HEK293T (cell line): Measurements from ENCODE around the gene LRRC18.

Experiments used
- CTCF ChIA-PET: fragments of 350-600 bp; formaldehyde crosslinking; extraction: SDS; loops from one replicate; lab custom pipeline; 2021; ENCODE audit warnings: antibody characterized with exemption, inconsistent platforms; lab: Yijun Ruan, JAX
- POLR2A ChIA-PET: fragments of 350-600 bp; formaldehyde crosslinking; extraction: SDS; loops from one replicate; lab custom pipeline; 2020; ENCODE audit warnings: antibody characterized with exemption, inconsistent platforms; lab: Yijun Ruan, JAX
- DNase-seq: peaks from one replicate; pipeline ENCODE4 v3.0.0; 2012; ENCODE audit warnings: mixed read lengths; ENCODE audit errors: extremely low spot score
- ARNT ChIP-seq: fragments of 450-650 bp; IDR thresholded peaks from 2 replicates; pipeline ENCODE4 v1.6.1; 2017; ENCODE audit warnings: mild to moderate bottlenecking
- BHLHE40 ChIP-seq: fragments of 450-650 bp; IDR thresholded peaks from 2 replicates; pipeline ENCODE4 v1.6.1; 2016; ENCODE audit warnings: mild to moderate bottlenecking, moderate library complexity, borderline replicate concordance
- CTBP1 ChIP-seq: fragments of 450-650 bp; IDR thresholded peaks from 2 replicates; pipeline ENCODE4 v1.6.1; 2016; ENCODE audit warnings: borderline replicate concordance
- ELF4 ChIP-seq: fragments of 450-650 bp; IDR thresholded peaks from 2 replicates; pipeline ENCODE4 v1.6.1; 2017; ENCODE audit warnings: antibody characterized with exemption
- FOXA1 ChIP-seq: fragments of 450-650 bp; IDR thresholded peaks from 2 replicates; pipeline ENCODE4 v1.6.1; 2016; ENCODE audit warnings: mild to moderate bottlenecking
- FOXK2 ChIP-seq: fragments of 450-650 bp; IDR thresholded peaks from 2 replicates; pipeline ENCODE4 v1.6.1; 2016; ENCODE audit warnings: mild to moderate bottlenecking
- FOXM1 ChIP-seq: fragments of 450-650 bp; IDR thresholded peaks from 2 replicates; pipeline ENCODE4 v1.6.1; 2017; ENCODE audit warnings: mild to moderate bottlenecking, borderline replicate concordance
- HDGF ChIP-seq: fragments of 450-650 bp; IDR thresholded peaks from 2 replicates; pipeline ENCODE4 v1.6.1; 2017; ENCODE audit warnings: antibody characterized with exemption, borderline replicate concordance
- L3MBTL2 ChIP-seq: fragments of 450-650 bp; conservative IDR thresholded peaks from 2 replicates; pipeline ENCODE4 v1.6.1; 2016; ENCODE audit warnings: mild to moderate bottlenecking
- LEF1 ChIP-seq: fragments of 450-650 bp; IDR thresholded peaks from 2 replicates; pipeline ENCODE4 v1.6.1; 2017; ENCODE audit warnings: mild to moderate bottlenecking, borderline replicate concordance
- NFRKB ChIP-seq: fragments of 450-650 bp; IDR thresholded peaks from 2 replicates; pipeline ENCODE4 v1.6.1; 2016; ENCODE audit warnings: mild to moderate bottlenecking, moderate library complexity
- PKNOX1 ChIP-seq: fragments of 450-650 bp; IDR thresholded peaks from 2 replicates; pipeline ENCODE4 v1.6.1; 2016
- SP1 ChIP-seq: fragments of 450-650 bp; IDR thresholded peaks from 2 replicates; pipeline ENCODE4 v1.6.1; 2017
- SUZ12 ChIP-seq: fragments of 450-650 bp; IDR thresholded peaks from 2 replicates; pipeline ENCODE4 v1.6.1; 2016; ENCODE audit warnings: mild to moderate bottlenecking
- TARDBP ChIP-seq: fragments of 450-650 bp; IDR thresholded peaks from 2 replicates; pipeline ENCODE4 v1.6.1; 2016
- ZNF384 ChIP-seq: fragments of 450-650 bp; IDR thresholded peaks from 2 replicates; pipeline ENCODE4 v1.6.1; 2016

The LRRC18 gene

GRCh38 chr10:48910548-48910947, 29.1 kb downstream of the LRRC18 start:
- DNase-seq: no peak
- CTCF ChIA-PET: no interaction called here
- POLR2A ChIA-PET: no interaction called here
- TF ChIP-seq ZNF384 (no peak), NFRKB (no peak), FOXK2 (no peak), FOXM1 (no peak), ARNT (no peak), BHLHE40 (no peak), TARDBP (no peak), L3MBTL2 (no peak), HDGF (no peak), ELF4 (no peak), CTBP1 (no peak), SUZ12 (no peak), FOXA1 (no peak)

- ChIA-PET CTCF (no interaction called here), POLR2A (no interaction called here)
- no peak for DNase-seq
- TF ChIP-seq TARDBP (no peak), HDGF (no peak), L3MBTL2 (no peak), ARNT (no peak), FOXM1 (no peak), SUZ12 (no peak), NFRKB (no peak), FOXK2 (no peak), CTBP1 (no peak), ELF4 (no peak), SP1 (no peak), LEF1 (no peak), FOXA1 (no peak), ZNF384 (no peak), BHLHE40 (no peak), PKNOX1 (no peak)
Measured at GRCh38 chr10:48907730-48908129, 31.9 kb downstream of the LRRC18 start.

- CTCF ChIA-PET: no interaction called here
- POLR2A ChIA-PET: no interaction called here
- no peak for TF ChIP-seq FOXM1
- no peak for TF ChIP-seq SP1
- TF ChIP-seq L3MBTL2: no peak
- no peak for TF ChIP-seq NFRKB
- no peak for TF ChIP-seq SUZ12
- no peak for TF ChIP-seq TARDBP
- TF ChIP-seq ZNF384: no peak
- TF ChIP-seq ELF4: no peak
- TF ChIP-seq CTBP1: no peak
- TF ChIP-seq HDGF: no peak
- no peak for TF ChIP-seq BHLHE40
- TF ChIP-seq FOXK2: no peak
- DNase-seq: no peak
Measured at GRCh38 chr10:48906841-48907240, 32.8 kb downstream of the LRRC18 start.

GRCh38 chr10:48905311-48905710, 34.3 kb downstream of the LRRC18 start:
- CTCF ChIA-PET: no interaction called here
- DNase-seq: no peak
- no peak for TF ChIP-seq ARNT
- TF ChIP-seq ZNF384: no peak
- no peak for TF ChIP-seq NFRKB
- TF ChIP-seq CTBP1: no peak
- no peak for TF ChIP-seq TARDBP
- no peak for TF ChIP-seq SUZ12
- TF ChIP-seq HDGF: no peak
- no peak for TF ChIP-seq FOXA1
- POLR2A ChIA-PET: no interaction called here

- DNase-seq: no peak
- CTCF ChIA-PET: no interaction called here
- POLR2A ChIA-PET: no interaction called here
- TF ChIP-seq CTBP1 (no peak), SP1 (no peak), SUZ12 (no peak), NFRKB (no peak), L3MBTL2 (no peak)
Measured at GRCh38 chr10:48904861-48905260, 34.8 kb downstream of the LRRC18 start.

GRCh38 chr10:48903151-48903550, 36.5 kb downstream of the LRRC18 start:
- TF ChIP-seq BHLHE40 (no peak), ELF4 (no peak), ZNF384 (no peak), PKNOX1 (no peak), HDGF (no peak)
- POLR2A ChIA-PET: no interaction called here
- CTCF ChIA-PET: interaction anchor here (0.6 kb wide), 1 partner anchor 14 kb away, joined by 3 read pairs; no protein-coding TSS in a partner anchor
- no peak for DNase-seq

- TF ChIP-seq CTBP1: no peak
- no peak for TF ChIP-seq SUZ12
- no peak for TF ChIP-seq LEF1
- TF ChIP-seq TARDBP: no peak
- no peak for TF ChIP-seq FOXA1
- no peak for TF ChIP-seq ELF4
- no peak for TF ChIP-seq HDGF
- no peak for TF ChIP-seq PKNOX1
- TF ChIP-seq ZNF384: no peak
- no peak for TF ChIP-seq L3MBTL2
- no peak for TF ChIP-seq FOXM1
- no peak for TF ChIP-seq SP1
- no peak for TF ChIP-seq NFRKB
- no peak for TF ChIP-seq ARNT
- TF ChIP-seq FOXK2: no peak
- no peak for TF ChIP-seq BHLHE40
- POLR2A ChIA-PET: no interaction called here
- CTCF ChIA-PET: no interaction called here
- DNase-seq: no peak
Measured at GRCh38 chr10:48902096-48902495, 37.5 kb downstream of the LRRC18 start.
